GM13977 (cell line): Measurements from ENCODE around the gene SLC41A3.

Experiments used
- DNase-seq: peaks from one replicate; pipeline ENCODE4 v3.0.0; 2012; ENCODE audit warnings: low spot score
- in situ Hi-C: fragments of 300-500 bp; cut with MboI; formaldehyde crosslinking; loops from one replicate; pipeline ENCODE4 v1.12.0; 2022; ENCODE audit warnings: low sequenced_read_pairs, low pct_unique_long_range_greater_than_20kb, mixed read lengths, inconsistent platforms; ENCODE audit not compliant: unreplicated experiment
- TF ChIP-seq, protein P1 (sequence below): IDR thresholded peaks from 2 replicates; pipeline ENCODE4 v1.5.1; 2012; ENCODE audit warnings: mild to moderate bottlenecking, control low read depth; ENCODE audit not compliant: insufficient read depth; ENCODE audit errors: extremely low read depth, missing control alignments

The SLC41A3 gene

DNA sequence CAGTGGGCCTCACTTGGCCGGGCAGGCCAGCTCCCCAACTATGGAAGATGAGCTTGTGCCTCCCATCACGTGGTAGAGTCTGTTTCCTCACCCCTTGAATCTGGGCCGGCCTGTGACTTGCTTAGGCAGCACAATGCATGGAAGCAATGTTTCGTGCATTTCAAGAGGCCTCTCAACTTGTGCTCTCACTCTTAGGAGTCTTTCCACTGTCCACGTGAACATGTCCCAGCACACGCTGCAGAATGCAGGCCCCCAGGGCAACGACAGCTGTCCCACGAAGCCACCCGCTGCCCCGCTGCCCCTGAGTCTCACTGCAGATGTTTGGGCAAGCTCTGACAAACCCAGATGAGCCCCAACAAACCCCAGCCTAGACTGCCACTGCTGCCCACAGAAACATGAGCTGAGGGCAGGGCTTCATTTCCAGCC, 27.2 kb upstream of the SLC41A3 start:
- TF ChIP-seq, protein P1, sequence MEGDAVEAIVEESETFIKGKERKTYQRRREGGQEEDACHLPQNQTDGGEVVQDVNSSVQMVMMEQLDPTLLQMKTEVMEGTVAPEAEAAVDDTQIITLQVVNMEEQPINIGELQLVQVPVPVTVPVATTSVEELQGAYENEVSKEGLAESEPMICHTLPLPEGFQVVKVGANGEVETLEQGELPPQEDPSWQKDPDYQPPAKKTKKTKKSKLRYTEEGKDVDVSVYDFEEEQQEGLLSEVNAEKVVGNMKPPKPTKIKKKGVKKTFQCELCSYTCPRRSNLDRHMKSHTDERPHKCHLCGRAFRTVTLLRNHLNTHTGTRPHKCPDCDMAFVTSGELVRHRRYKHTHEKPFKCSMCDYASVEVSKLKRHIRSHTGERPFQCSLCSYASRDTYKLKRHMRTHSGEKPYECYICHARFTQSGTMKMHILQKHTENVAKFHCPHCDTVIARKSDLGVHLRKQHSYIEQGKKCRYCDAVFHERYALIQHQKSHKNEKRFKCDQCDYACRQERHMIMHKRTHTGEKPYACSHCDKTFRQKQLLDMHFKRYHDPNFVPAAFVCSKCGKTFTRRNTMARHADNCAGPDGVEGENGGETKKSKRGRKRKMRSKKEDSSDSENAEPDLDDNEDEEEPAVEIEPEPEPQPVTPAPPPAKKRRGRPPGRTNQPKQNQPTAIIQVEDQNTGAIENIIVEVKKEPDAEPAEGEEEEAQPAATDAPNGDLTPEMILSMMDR: no peak
- in situ Hi-C loops: no loop called here

DNA sequence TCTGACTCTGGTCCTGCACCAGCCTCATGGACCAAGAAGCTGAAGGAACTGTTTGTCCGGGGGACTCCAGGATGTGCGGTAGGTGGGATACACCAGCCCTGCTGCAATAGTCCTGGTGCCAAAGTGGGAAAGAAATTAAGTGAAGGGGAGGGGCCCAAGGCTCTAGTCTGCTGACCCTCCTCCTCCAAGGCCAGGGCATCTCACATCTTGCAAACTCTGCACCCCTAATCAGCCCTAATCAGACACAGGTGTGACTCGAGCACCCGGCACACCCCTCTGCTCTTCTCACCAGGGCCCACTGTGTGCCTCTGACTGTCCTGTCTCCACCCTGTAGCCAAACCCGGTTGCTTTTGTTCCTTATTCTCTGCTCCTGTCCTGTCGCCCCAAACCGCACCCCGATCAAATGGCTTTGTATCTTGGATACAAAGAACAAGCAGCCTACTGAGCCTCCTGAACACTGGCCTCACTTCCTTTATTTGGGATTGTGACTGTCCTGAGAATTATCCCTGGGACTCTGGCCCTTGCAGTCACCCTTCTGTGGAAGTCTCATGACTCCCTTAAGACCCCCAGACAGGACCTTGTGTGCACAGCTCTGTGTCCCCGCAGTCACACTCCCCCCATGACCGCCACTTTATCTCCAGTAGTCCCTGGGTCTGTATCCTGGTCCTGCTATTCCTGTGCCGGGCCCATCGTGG, 26.7 kb upstream of the SLC41A3 start:
- TF ChIP-seq, protein P1: no peak
- DNase-seq: no peak
- in situ Hi-C loops: no loop called here

More for the DNA sequence above, 27.2 kb upstream of the SLC41A3 start:
- no peak for DNase-seq

DNA sequence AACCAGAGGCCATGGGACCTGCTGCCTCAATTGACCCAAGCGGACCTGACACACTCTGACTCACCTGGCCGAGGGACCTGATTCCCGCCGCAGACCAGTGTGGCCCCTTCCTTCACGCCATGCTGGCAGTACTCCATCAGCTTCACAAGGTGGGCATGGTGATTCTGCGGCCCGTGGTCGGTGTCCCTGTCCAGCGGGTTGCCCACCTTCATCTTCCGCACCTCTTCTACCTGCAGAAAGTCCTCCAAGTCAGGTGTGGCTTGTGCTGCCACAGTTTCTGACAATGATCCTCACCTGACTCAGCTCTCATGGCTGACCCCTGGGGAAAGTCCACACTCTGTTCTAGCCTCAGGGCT, 25.9 kb upstream of the SLC41A3 start:
- in situ Hi-C loops: no loop called here
- DNase-seq: no peak
- TF ChIP-seq, protein P1: no peak

- DNase-seq: no peak
- in situ Hi-C loops: no loop called here
- TF ChIP-seq, protein P1: no peak
Observed at GRCh38 chr3:126109146-126109879, 25.4 kb upstream of the SLC41A3 start.

- TF ChIP-seq, protein P1: no peak
- in situ Hi-C loops: no loop called here
- no peak for DNase-seq
Observed at GRCh38 chr3:126108676-126109050, 24.7 kb upstream of the SLC41A3 start.

DNA sequence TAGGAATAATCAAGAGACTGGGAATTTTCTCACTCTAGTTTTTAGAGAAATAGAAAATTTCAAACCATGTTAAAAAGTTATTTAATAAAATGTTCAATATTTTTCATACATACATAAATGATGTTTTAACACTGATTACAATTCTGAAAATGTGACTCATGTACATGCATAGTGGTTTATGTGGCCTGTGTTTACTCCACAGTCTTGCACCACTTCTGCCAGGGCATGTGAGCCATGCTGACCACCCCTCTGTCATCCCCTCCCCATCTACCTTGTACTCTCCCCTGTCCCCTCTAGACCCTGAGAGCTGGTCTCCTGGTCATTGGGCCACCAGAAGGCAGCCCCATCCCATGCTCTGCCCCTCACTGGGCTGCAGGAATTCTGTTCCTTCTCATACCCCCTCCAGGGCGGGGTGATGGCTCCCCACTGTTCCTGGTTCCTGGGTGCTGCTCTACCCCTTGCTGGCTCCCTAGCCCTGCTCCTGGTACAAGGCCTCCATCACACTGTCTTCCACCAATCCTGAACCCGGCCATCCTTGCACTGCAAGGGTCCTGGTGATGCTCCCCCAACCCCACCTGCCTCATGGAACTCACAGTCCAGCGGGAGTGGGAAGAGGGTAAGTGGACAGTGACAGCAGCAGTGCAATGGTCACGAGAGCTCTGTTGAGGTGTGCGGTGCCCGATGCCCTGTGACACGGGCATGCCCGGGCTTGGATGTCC, 24.2 kb upstream of the SLC41A3 start:
- in situ Hi-C loops: no loop called here
- TF ChIP-seq, protein P1: no peak
- DNase-seq: no peak
